ENCODE data around the gene NSL1.

The NSL1 gene

GRCh38 chr1:212738330-212738729 lies 53.2 kb downstream of the NSL1 start:
- Histone ChIP-seq H3K36me3 (ENCODE audit: insufficient read depth, low read length) (peaks cover 22% of the 10 kb centered on the region; the same call in 1 of the 2 replicates), H3K4me1 (ENCODE audit: insufficient read depth, low read length) (no peaks in the 10 kb centered on the region), H3K27me3 (ENCODE audit: insufficient read depth, low read length, poor library complexity) (no peaks in the 10 kb centered on the region), H3K9me3 (ENCODE audit: insufficient read depth, low read length, severe bottlenecking) (no peaks in the 10 kb centered on the region), H3K4me2 (ENCODE audit: insufficient read depth, low read length) (no peak overlapping the region), H2AFZ (ENCODE audit: low read depth, low read length) (no peak overlapping the region), H3K79me2 (ENCODE audit: insufficient read depth, low read length) (peaks cover 2% of the 10 kb centered on the region; the same call in 1 of the 2 replicates), H3K9ac (ENCODE audit: low read depth, low read length) (no peak overlapping the region), H3K4me3 (ENCODE audit: low read depth in 1 of 2, low read length in 2 of 2) (no peak overlapping the region), H4K20me1 (ENCODE audit: insufficient read depth, low read length) (no peaks in the 10 kb centered on the region), H3K27ac (ENCODE audit: low read length) (no peak overlapping the region)
- ATAC-seq (ENCODE audit: insufficient read depth, low read depth), result peak; percentile 60
- TF ChIP-seq CTCF (IDR thresholded peaks at IDR 0.05; ENCODE audit: borderline replicate concordance, extremely low read depth, low read length, poor library complexity, severe bottlenecking), result no peak
- TF ChIP-seq EZH2 (IDR thresholded peaks at IDR 0.05; ENCODE audit: borderline replicate concordance, low read depth, low read length, severe bottlenecking), result no peak
- no peak for DNase-seq

DNA sequence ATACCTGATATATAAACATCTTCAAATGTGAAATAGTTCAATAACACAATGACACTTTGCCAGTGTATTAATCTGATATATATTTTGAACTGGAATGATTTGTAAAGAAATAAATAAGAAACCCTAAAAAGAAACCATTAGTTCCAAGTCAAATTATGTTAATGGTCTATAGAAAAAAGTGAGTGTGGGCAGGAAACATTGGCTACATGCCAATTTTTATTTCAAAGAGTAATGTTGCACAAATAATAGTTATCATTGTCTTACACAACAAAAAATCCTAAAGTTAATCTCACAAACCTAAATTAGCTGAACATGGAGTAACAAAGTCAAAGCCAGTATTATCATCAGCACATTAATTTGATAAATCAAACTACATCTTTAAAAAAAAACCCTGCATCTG lies 54.0 kb downstream of the NSL1 start:
- H3K79me2 ChIP-seq (ENCODE audit: insufficient read depth, low read length), result peaks cover 2% of the 10 kb centered on the region; the same call in 1 of the 2 replicates
- DNase-seq (no peak), ATAC-seq (ENCODE audit: insufficient read depth, low read depth) (no peak)
- H3K9ac ChIP-seq (ENCODE audit: low read depth, low read length), result no peak overlapping the region
- TF ChIP-seq CTCF (IDR thresholded peaks at IDR 0.05; ENCODE audit: borderline replicate concordance, extremely low read depth, low read length, poor library complexity, severe bottlenecking), result no peak
- no peak overlapping the region for H2AFZ ChIP-seq (ENCODE audit: low read depth, low read length)
- H3K4me3 ChIP-seq (ENCODE audit: low read depth in 1 of 2, low read length in 2 of 2), result no peak overlapping the region
- no peaks in the 10 kb centered on the region for H3K4me1 ChIP-seq (ENCODE audit: insufficient read depth, low read length)
- no peaks in the 10 kb centered on the region for H4K20me1 ChIP-seq (ENCODE audit: insufficient read depth, low read length)
- H3K27me3 ChIP-seq (ENCODE audit: insufficient read depth, low read length, poor library complexity), result no peaks in the 10 kb centered on the region
- H3K36me3 ChIP-seq (ENCODE audit: insufficient read depth, low read length), result peaks cover 27% of the 10 kb centered on the region; the same call in 1 of the 2 replicates
- no peaks in the 10 kb centered on the region for H3K9me3 ChIP-seq (ENCODE audit: insufficient read depth, low read length, severe bottlenecking)
- no peak overlapping the region for H3K27ac ChIP-seq (ENCODE audit: low read length)
- H3K4me2 ChIP-seq (ENCODE audit: insufficient read depth, low read length), result no peak overlapping the region

- Histone ChIP-seq H3K79me2 (ENCODE audit: insufficient read depth, low read length) (no peaks in the 10 kb centered on the region), H3K4me1 (ENCODE audit: insufficient read depth, low read length) (no peaks in the 10 kb centered on the region), H2AFZ (ENCODE audit: low read depth, low read length) (no peak overlapping the region), H3K4me3 (ENCODE audit: low read depth in 1 of 2, low read length in 2 of 2) (no peak overlapping the region), H3K9ac (ENCODE audit: low read depth, low read length) (no peak overlapping the region), H3K4me2 (ENCODE audit: insufficient read depth, low read length) (no peak overlapping the region), H3K27me3 (ENCODE audit: insufficient read depth, low read length, poor library complexity) (no peaks in the 10 kb centered on the region), H3K9me3 (ENCODE audit: insufficient read depth, low read length, severe bottlenecking) (no peaks in the 10 kb centered on the region), H3K36me3 (ENCODE audit: insufficient read depth, low read length) (peaks cover 18% of the 10 kb centered on the region; the same call in 1 of the 2 replicates), H3K27ac (ENCODE audit: low read length) (no peak overlapping the region), H4K20me1 (ENCODE audit: insufficient read depth, low read length) (no peaks in the 10 kb centered on the region)
- ATAC-seq (ENCODE audit: insufficient read depth, low read depth) (no peak), DNase-seq (no peak)
- TF ChIP-seq CTCF (IDR thresholded peaks at IDR 0.05; ENCODE audit: borderline replicate concordance, extremely low read depth, low read length, poor library complexity, severe bottlenecking) (no peak), EZH2 (IDR thresholded peaks at IDR 0.05; ENCODE audit: borderline replicate concordance, low read depth, low read length, severe bottlenecking) (no peak)
Observed at GRCh38 chr1:212733109-212733508, 58.5 kb downstream of the NSL1 start.

DNA sequence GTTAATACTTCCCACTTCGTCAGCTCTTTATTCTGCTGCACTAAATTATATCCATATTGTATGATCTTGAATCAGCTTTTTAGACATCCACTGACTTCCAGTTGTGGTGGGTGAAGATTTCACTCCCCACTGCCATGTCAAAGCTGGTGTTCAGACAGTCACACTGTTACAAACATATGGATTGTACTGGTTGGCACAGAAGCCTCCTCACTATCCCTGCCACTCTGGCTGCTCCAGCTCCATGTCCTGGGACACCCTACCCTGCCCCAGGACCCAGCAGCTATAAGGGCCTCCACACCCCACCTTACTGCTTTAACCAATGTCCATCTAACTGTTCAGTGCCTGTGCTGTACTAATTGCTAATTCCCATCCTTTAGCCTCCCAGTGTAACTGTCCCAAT lies 59.9 kb downstream of the NSL1 start:
- no peak for TF ChIP-seq CTCF (IDR thresholded peaks at IDR 0.05; ENCODE audit: borderline replicate concordance, extremely low read depth, low read length, poor library complexity, severe bottlenecking)
- Histone ChIP-seq H3K9me3 (ENCODE audit: insufficient read depth, low read length, severe bottlenecking) (no peaks in the 10 kb centered on the region), H3K4me3 (ENCODE audit: low read depth in 1 of 2, low read length in 2 of 2) (no peak overlapping the region), H3K27me3 (ENCODE audit: insufficient read depth, low read length, poor library complexity) (no peaks in the 10 kb centered on the region), H3K9ac (ENCODE audit: low read depth, low read length) (no peak overlapping the region), H3K4me2 (ENCODE audit: insufficient read depth, low read length) (no peak overlapping the region), H3K27ac (ENCODE audit: low read length) (no peak overlapping the region), H4K20me1 (ENCODE audit: insufficient read depth, low read length) (no peaks in the 10 kb centered on the region), H3K4me1 (ENCODE audit: insufficient read depth, low read length) (no peaks in the 10 kb centered on the region), H2AFZ (ENCODE audit: low read depth, low read length) (no peak overlapping the region), H3K36me3 (ENCODE audit: insufficient read depth, low read length) (peaks cover 21% of the 10 kb centered on the region; the same call in 1 of the 2 replicates), H3K79me2 (ENCODE audit: insufficient read depth, low read length) (no peaks in the 10 kb centered on the region)
- DNase-seq, result no peak
- no peak for ATAC-seq (ENCODE audit: insufficient read depth, low read depth)
